T-helper 17 cell (primary cell): Measurements from ENCODE around the gene ARFIP2. TPM values are rescaled to one million over a fixed set of nuclear protein-coding genes. Genes with fewer than 3 reads are reported as not detected.

Experiments used
- ATAC-seq: fragments of 150-1000 bp; cut with Tn5 transposase; 2 replicates; pipeline ENCODE4 v1.10.0; 2021; ENCODE audit warnings: mild to moderate bottlenecking, moderate library complexity
- DNase-seq, 3 donors: peaks; one replicate each; pipeline versions ENCODE4 v3.0.0 to v3.0.0-alpha.2; 2020 to 2021
- H3K9me3 ChIP-seq: one replicate; pipeline ENCODE4 v1.7.0; 2013; ENCODE audit warnings: low read length, mild to moderate bottlenecking; ENCODE audit not compliant: control insufficient read depth, poor library complexity, severe bottlenecking
- H3K27ac Mint-ChIP-seq: one replicate; pipeline ENCODE4 v1.8.0; 2022; ENCODE audit warnings: mild to moderate bottlenecking, moderate library complexity, mixed read lengths
- H3K27me3 Mint-ChIP-seq: one replicate; pipeline ENCODE4 v1.8.0; 2022; ENCODE audit warnings: mixed read lengths
- H3K36me3 Mint-ChIP-seq: one replicate; pipeline ENCODE4 v1.8.0; 2022; ENCODE audit warnings: low read depth, mixed read lengths
- H3K4me1 Mint-ChIP-seq: one replicate; pipeline ENCODE4 v1.8.0; 2022; ENCODE audit warnings: mild to moderate bottlenecking, mixed read lengths
- H3K4me3 Mint-ChIP-seq: one replicate; pipeline ENCODE4 v1.8.0; 2022; ENCODE audit warnings: mild to moderate bottlenecking, moderate library complexity, mixed read lengths
- total RNA-seq, 4 donors: library from RNA in 2 of 4; stranded (reverse) in 2 of 4; gene quantifications; one replicate each; pipeline ENCODE4 v1.2.3 and lab custom pipeline; 2022 to 2026

Gene ARFIP2
- total RNA-seq, 2 donors from 2014 or later: 53.3 to 58.6 TPM

- H3K4me3 Mint-ChIP-seq: no peak within 1 kb of the TSS
These were observed 16.1 kb upstream of the ARFIP2 start, which contains the start of gene DNHD1 for GRCh38 chr11:6497069-6497839. DNHD1 (plus strand) TSS chr11:6497280; CDS start chr11:6498216, 936 bp downstream.

GRCh38 chr11:6489306-6489705 is 8.2 kb upstream of the ARFIP2 start:
- Mint-ChIP-seq H3K27me3 (no peaks in the 10 kb centered on the region), H3K4me3 (no peak overlapping the region), H3K27ac (no peak overlapping the region), H3K36me3 (peaks cover 2% of the 10 kb centered on the region), H3K4me1 (peaks cover 20% of the 10 kb centered on the region)
- no peaks in the 10 kb centered on the region for H3K9me3 ChIP-seq
- ATAC-seq (no peak), DNase-seq (no peak)

More at GRCh38 chr11:6497069-6497839, 16.1 kb upstream of the ARFIP2 start, which contains the start of gene DNHD1:
- Mint-ChIP-seq H3K27ac (peak within 1 kb of the TSS; percentile 80), H3K36me3 (peaks cover 20% of the 10 kb centered on the region), H3K4me1 (peaks cover 35% of the 10 kb centered on the region), H3K27me3 (no peaks in the 10 kb centered on the region)
- no peaks in the 10 kb centered on the region for H3K9me3 ChIP-seq
- DNase-seq (no peak), ATAC-seq (no peak)

- Mint-ChIP-seq H3K27ac (peak overlapping the region; percentile 76), H3K27me3 (no peaks in the 10 kb centered on the region), H3K36me3 (peaks cover 2% of the 10 kb centered on the region), H3K4me3 (no peak overlapping the region), H3K4me1 (peaks cover 20% of the 10 kb centered on the region)
- no peak for DNase-seq
- no peak for ATAC-seq
- H3K9me3 ChIP-seq: no peaks in the 10 kb centered on the region
These were observed 7.7 kb upstream of the ARFIP2 start for GRCh38 chr11:6488821-6489220.

- Mint-ChIP-seq H3K27ac (peak overlapping the region; percentile 76), H3K27me3 (no peaks in the 10 kb centered on the region), H3K36me3 (peaks cover 4% of the 10 kb centered on the region), H3K4me1 (peaks cover 21% of the 10 kb centered on the region), H3K4me3 (no peak overlapping the region)
- H3K9me3 ChIP-seq: no peaks in the 10 kb centered on the region
- DNase-seq: no peak
- ATAC-seq: no peak
These were observed 7.2 kb upstream of the ARFIP2 start for GRCh38 chr11:6488342-6488741.

GRCh38 chr11:6486938-6487337 is 5.8 kb upstream of the ARFIP2 start:
- no peak for DNase-seq
- no peak overlapping the region for H3K4me3 Mint-ChIP-seq
- peaks cover 9% of the 10 kb centered on the region for H3K36me3 Mint-ChIP-seq
- H3K27me3 Mint-ChIP-seq: no peaks in the 10 kb centered on the region
- H3K4me1 Mint-ChIP-seq: peaks cover 22% of the 10 kb centered on the region
- H3K9me3 ChIP-seq: no peaks in the 10 kb centered on the region
- no peak for ATAC-seq
- H3K27ac Mint-ChIP-seq: no peak overlapping the region

GRCh38 chr11:6486256-6486655 is 5.1 kb upstream of the ARFIP2 start:
- no peaks in the 10 kb centered on the region for H3K9me3 ChIP-seq
- peaks cover 11% of the 10 kb centered on the region for H3K36me3 Mint-ChIP-seq
- ATAC-seq (no peak), DNase-seq (no peak)
- no peaks in the 10 kb centered on the region for H3K27me3 Mint-ChIP-seq
- no peak overlapping the region for H3K4me3 Mint-ChIP-seq
- H3K27ac Mint-ChIP-seq: no peak overlapping the region
- H3K4me1 Mint-ChIP-seq: peaks cover 18% of the 10 kb centered on the region

- Mint-ChIP-seq H3K27me3 (no peaks in the 10 kb centered on the region), H3K4me3 (no peak overlapping the region), H3K27ac (no peak overlapping the region), H3K4me1 (peaks cover 24% of the 10 kb centered on the region), H3K36me3 (peaks cover 12% of the 10 kb centered on the region)
- ATAC-seq: no peak
- no peaks in the 10 kb centered on the region for H3K9me3 ChIP-seq
- DNase-seq: no peak
These were observed 4.5 kb upstream of the ARFIP2 start for GRCh38 chr11:6485661-6486060.

- Mint-ChIP-seq H3K27me3 (no peaks in the 10 kb centered on the region), H3K4me1 (peaks cover 26% of the 10 kb centered on the region), H3K27ac (peak overlapping the region; percentile 94), H3K4me3 (peak overlapping the region; percentile 96), H3K36me3 (peaks cover 12% of the 10 kb centered on the region)
- DNase-seq: no peak
- no peaks in the 10 kb centered on the region for H3K9me3 ChIP-seq
- ATAC-seq: no peak
These were observed 1.9 kb upstream of the ARFIP2 start for GRCh38 chr11:6483015-6483414.

GRCh38 chr11:6482441-6482840 is 1.3 kb upstream of the ARFIP2 start:
- peaks cover 15% of the 10 kb centered on the region for H3K36me3 Mint-ChIP-seq
- no peaks in the 10 kb centered on the region for H3K9me3 ChIP-seq
- no peak for DNase-seq
- ATAC-seq: no peak
- H3K4me1 Mint-ChIP-seq: peaks cover 26% of the 10 kb centered on the region
- peak overlapping the region; percentile 96 for H3K4me3 Mint-ChIP-seq
- H3K27ac Mint-ChIP-seq: peak overlapping the region; percentile 94
- H3K27me3 Mint-ChIP-seq: no peaks in the 10 kb centered on the region

GRCh38 chr11:6481924-6482275 is 769 bp upstream of the ARFIP2 start:
- peak; percentile 6 for ATAC-seq
- peaks cover 17% of the 10 kb centered on the region for H3K36me3 Mint-ChIP-seq
- H3K27ac Mint-ChIP-seq: peak overlapping the region; percentile 94
- H3K4me1 Mint-ChIP-seq: peaks cover 26% of the 10 kb centered on the region
- no peak for DNase-seq
- H3K27me3 Mint-ChIP-seq: no peaks in the 10 kb centered on the region
- peak overlapping the region; percentile 96 for H3K4me3 Mint-ChIP-seq
- H3K9me3 ChIP-seq: no peaks in the 10 kb centered on the region

GRCh38 chr11:6480299-6480914 is 724 bp downstream of the ARFIP2 start:
- peak overlapping the region; percentile 94 for H3K27ac Mint-ChIP-seq
- peak overlapping the region; percentile 96 for H3K4me3 Mint-ChIP-seq
- peaks cover 17% of the 10 kb centered on the region for H3K36me3 Mint-ChIP-seq
- H3K4me1 Mint-ChIP-seq: peaks cover 28% of the 10 kb centered on the region
- no peaks in the 10 kb centered on the region for H3K27me3 Mint-ChIP-seq
- no peaks in the 10 kb centered on the region for H3K9me3 ChIP-seq
- ATAC-seq (no peak), DNase-seq (no peak)

- DNase-seq (no peak), ATAC-seq (no peak)
- Mint-ChIP-seq H3K27ac (peak overlapping the region; percentile 66), H3K27me3 (no peaks in the 10 kb centered on the region), H3K36me3 (peaks cover 10% of the 10 kb centered on the region), H3K4me3 (no peak overlapping the region), H3K4me1 (peaks cover 32% of the 10 kb centered on the region)
- no peaks in the 10 kb centered on the region for H3K9me3 ChIP-seq
These were observed 4.6 kb downstream of the ARFIP2 start for GRCh38 chr11:6476571-6476970.

GRCh38 chr11:6475936-6476335 is 5.2 kb downstream of the ARFIP2 start:
- no peak overlapping the region for H3K4me3 Mint-ChIP-seq
- no peaks in the 10 kb centered on the region for H3K9me3 ChIP-seq
- DNase-seq (no peak), ATAC-seq (no peak)
- H3K27ac Mint-ChIP-seq: peak overlapping the region; percentile 66
- H3K4me1 Mint-ChIP-seq: peaks cover 30% of the 10 kb centered on the region
- no peaks in the 10 kb centered on the region for H3K27me3 Mint-ChIP-seq
- peaks cover 6% of the 10 kb centered on the region for H3K36me3 Mint-ChIP-seq
